GM21619 (cell line): ENCODE data around the gene STARD7.

Experiments used
- ATAC-seq: cut with Tn5 transposase; IDR thresholded peaks from one replicate; pipeline ENCODE4 v1.9.1; 2021; ENCODE audit not compliant: unreplicated experiment

STARD7 gene

GRCh38 chr2:96137321-96138178, 71.1 kb downstream of the STARD7 start:
- ATAC-seq, result no peak

GRCh38 chr2:96136129-96136720, 72.4 kb downstream of the STARD7 start:
- ATAC-seq, result no peak

DNA sequence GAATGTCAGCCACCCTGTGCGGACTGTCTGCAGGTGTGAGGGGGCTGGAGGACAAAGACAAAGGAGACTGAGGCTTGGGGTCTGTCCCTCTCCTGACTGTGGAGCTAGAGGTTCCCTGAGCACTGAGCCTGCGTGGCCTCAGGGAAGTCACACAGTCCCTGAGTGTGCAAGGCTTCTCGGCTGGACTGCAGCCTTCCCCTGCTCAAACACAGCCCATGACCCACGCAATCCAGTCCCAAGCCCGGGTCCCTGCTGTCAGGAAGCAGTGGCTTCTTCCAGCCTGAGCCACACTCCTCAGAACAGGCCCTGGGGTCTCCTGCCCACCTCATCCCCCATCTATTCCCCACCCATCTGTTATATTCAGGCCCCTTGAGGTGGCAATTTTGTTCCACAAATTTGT, 73.0 kb downstream of the STARD7 start:
- ATAC-seq, result no peak

DNA sequence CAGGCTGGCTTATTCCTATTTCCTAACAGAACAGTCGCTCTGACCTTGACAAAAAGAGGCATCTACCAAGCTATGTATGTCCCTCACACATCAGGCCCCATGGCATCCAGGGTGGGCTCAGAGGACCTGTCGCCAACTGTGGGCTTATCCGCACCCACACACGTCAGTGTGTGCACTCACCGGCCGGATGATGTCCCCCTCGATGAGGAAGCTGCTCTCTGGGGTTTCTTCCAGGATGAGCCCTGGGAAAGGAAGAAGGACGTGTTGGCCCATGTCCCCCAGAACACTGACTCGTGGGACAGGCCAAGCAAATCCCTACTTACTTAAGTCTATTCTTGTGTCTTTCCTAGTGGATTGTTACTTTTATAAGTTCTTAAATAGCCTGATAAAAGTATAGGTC, 73.5 kb downstream of the STARD7 start:
- ATAC-seq, result no peak
